PC-3 (cell line): ENCODE results near the gene TOB1. TPM values are rescaled to one million over a fixed set of nuclear protein-coding genes. Genes with fewer than 3 reads are reported as not detected.
"Not testable (repeated sequence)": the region's sequence is repeated elsewhere in the genome, so short reads cannot be mapped to it uniquely, and the experiment has no call there.

Source experiments
- ATAC-seq: fragments of 200-7000 bp; cut with Tn5 transposase; 2 replicates; pipeline ENCODE4 v1.9.1; 2020; ENCODE audit warnings: mild to moderate bottlenecking, moderate library complexity
- BruUV-seq: library from RNA; stranded (reverse); fragments of 400-500 nt; replicated peaks from 2 replicates; lab custom pipeline; 2021; lab: Mats Ljungman, UMichigan
- CTCF ChIA-PET: fragments of 300-600 bp; sonication (Branson Sonifier 250); formaldehyde crosslinking; loops from one replicate; lab custom pipeline; 2022; ENCODE audit warnings: antibody characterized with exemption; lab: Charles Lee
- POLR2A ChIA-PET: fragments of 300-600 bp; sonication (Branson Sonifier 250); formaldehyde crosslinking; loops from one replicate; lab custom pipeline; 2022; ENCODE audit warnings: antibody characterized with exemption; ENCODE audit not compliant: unreplicated experiment; lab: Charles Lee
- DNase-seq: peaks from one replicate; pipeline ENCODE4 v3.0.0-alpha.2; 2015
- H2AFZ ChIP-seq: fragments of 300-600 bp; sonication (generic); 2 replicates; pipeline ENCODE4 v1.6.0; 2016; ENCODE audit warnings: antibody characterized with exemption, low read length
- H3F3A ChIP-seq: fragments of 300-600 bp; sonication (generic); one replicate; pipeline ENCODE4 v1.6.0; 2017; ENCODE audit warnings: antibody characterized with exemption, low read length, control low read depth, mild to moderate bottlenecking; ENCODE audit not compliant: unreplicated experiment
- H3K27ac ChIP-seq: fragments of 300-600 bp; sonication (generic); 2 replicates; pipeline ENCODE4 v1.5.1; 2016; ENCODE audit warnings: mild to moderate bottlenecking, low read length
- H3K27me3 ChIP-seq: fragments of 300-600 bp; sonication (generic); 2 replicates; pipeline ENCODE4 v1.6.1; 2016; ENCODE audit warnings: low read length, mixed read lengths
- H3K36me3 ChIP-seq: fragments of 300-600 bp; sonication (generic); 2 replicates; pipeline ENCODE4 v1.6.1; 2016; ENCODE audit warnings: low read depth, mixed run types, low read length, mixed read lengths
- H3K4me1 ChIP-seq: fragments of 300-600 bp; sonication (generic); 2 replicates; pipeline ENCODE4 v1.5.1; 2016; ENCODE audit warnings: low read length; ENCODE audit not compliant: insufficient read depth
- H3K4me2 ChIP-seq: fragments of 300-600 bp; sonication (generic); 2 replicates; pipeline ENCODE4 v1.6.0; 2016; ENCODE audit warnings: low read length
- H3K4me3 ChIP-seq: fragments of 300-600 bp; sonication (generic); 2 replicates; pipeline ENCODE4 v1.5.1; 2016; ENCODE audit warnings: mild to moderate bottlenecking, low read length, mixed read lengths
- H3K79me2 ChIP-seq: fragments of 300-600 bp; sonication (generic); 2 replicates; pipeline ENCODE4 v1.6.1; 2017; ENCODE audit warnings: low read length, mixed read lengths
- H3K9ac ChIP-seq: fragments of 300-600 bp; sonication (generic); 2 replicates; pipeline ENCODE4 v1.6.0; 2016; ENCODE audit warnings: mild to moderate bottlenecking, low read length
- H3K9me2 ChIP-seq: fragments of 300-600 bp; sonication (generic); replicated peaks from 2 replicates; pipeline ENCODE4 v1.6.1; 2016; ENCODE audit warnings: mixed run types, low read length, mixed read lengths
- H3K9me3 ChIP-seq: fragments of 300-600 bp; sonication (generic); 2 replicates; pipeline ENCODE4 v1.6.1; 2016; ENCODE audit warnings: low read length, mixed read lengths
- H4K20me1 ChIP-seq: fragments of 300-600 bp; sonication (generic); 2 replicates; pipeline ENCODE4 v1.6.1; 2016; ENCODE audit warnings: low read length, mixed read lengths
- CTCF ChIP-seq: fragments of 300-600 bp; sonication (generic); conservative IDR thresholded peaks from 2 replicates; pipeline ENCODE4 v1.5.1; 2017; ENCODE audit warnings: antibody characterized with exemption, low read depth, mild to moderate bottlenecking, low read length
- EZH2 ChIP-seq: fragments of 300-600 bp; sonication (generic); IDR thresholded peaks from one replicate; pipeline ENCODE4 v1.6.1; 2017; ENCODE audit warnings: antibody characterized with exemption, mild to moderate bottlenecking, low read length; ENCODE audit not compliant: unreplicated experiment
- EZH2phosphoT487 ChIP-seq: fragments of 300-600 bp; sonication (generic); IDR thresholded peaks from 2 replicates; pipeline ENCODE4 v1.6.1; 2018; ENCODE audit warnings: mild to moderate bottlenecking, antibody characterized with exemption, low read length, borderline replicate concordance
- intact Hi-C: fragments of 100-400 bp; cut with micrococcal nuclease; formaldehyde crosslinking; loops from 2 replicates; pipeline ENCODE4 v1.9.0; 2023
- total RNA-seq: library from RNA; depleted of rRNA; stranded (reverse); fragments of >200 nt; gene quantifications from 2 replicates; pipeline ENCODE4 v1.2.3, GENCODE V29; 2014

The TOB1 gene
- total RNA-seq, 1 experiment from 2014 or later, result 28.7 TPM

GRCh38 chr17:50899559-50900319, 33.6 kb upstream of the TOB1 start:
- Histone ChIP-seq H3K4me2 (no peak overlapping the region), H3K36me3 (no peaks in the 10 kb centered on the region), H3F3A (no peaks in the 10 kb centered on the region), H3K9me3 (no peaks in the 10 kb centered on the region), H3K9ac (no peak overlapping the region), H3K4me3 (no peak overlapping the region), H3K79me2 (no peaks in the 10 kb centered on the region), H3K27ac (no peak overlapping the region), H4K20me1 (no peaks in the 10 kb centered on the region), H2AFZ (no peak overlapping the region), H3K4me1 (peaks cover 18% of the 10 kb centered on the region), H3K27me3 (no peaks in the 10 kb centered on the region), H3K9me2 (no peaks in the 10 kb centered on the region; the same call in 1 of the 2 replicates)
- BruUV-seq, result no TSS peak
- no peak for ATAC-seq
- TF ChIP-seq CTCF (no peak), EZH2 (no peak), EZH2phosphoT487 (no peak)
- intact Hi-C loops, result no loop called here
- ChIA-PET CTCF (no interaction called here), POLR2A (no interaction called here)
- DNase-seq, result no peak

DNA sequence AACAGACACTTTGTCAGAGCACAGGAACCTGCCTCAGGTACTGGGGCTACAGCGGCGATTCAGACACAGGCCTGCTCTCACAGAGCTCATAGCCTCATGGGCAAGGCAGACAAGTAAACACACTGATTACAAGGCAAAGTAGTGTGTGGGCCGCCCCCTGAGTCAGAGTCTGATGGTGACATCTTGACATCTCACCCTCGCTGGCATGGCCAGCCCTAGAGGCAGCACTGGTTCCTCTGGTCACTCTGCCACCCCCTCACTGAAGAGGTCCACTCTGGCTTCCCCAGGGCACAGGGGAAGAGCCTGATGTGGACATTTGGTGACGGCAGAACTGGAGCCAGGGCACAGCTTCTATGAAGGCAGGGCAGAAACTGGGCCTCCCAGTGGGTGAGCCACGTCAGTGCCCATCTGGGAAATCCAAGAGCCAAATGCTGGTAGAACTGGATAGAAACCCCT, 32.9 kb upstream of the TOB1 start:
- CTCF ChIA-PET, result no interaction called here
- ATAC-seq, result peak; percentile 39
- H3K4me3 ChIP-seq, result no peak overlapping the region
- H3K4me2 ChIP-seq, result no peak overlapping the region
- no peaks in the 10 kb centered on the region for H3F3A ChIP-seq
- intact Hi-C loops, result no loop called here
- H3K79me2 ChIP-seq, result no peaks in the 10 kb centered on the region
- H3K9ac ChIP-seq, result no peak overlapping the region
- H3K4me1 ChIP-seq, result peaks cover 11% of the 10 kb centered on the region
- no peak for DNase-seq
- H3K36me3 ChIP-seq, result no peaks in the 10 kb centered on the region
- no peaks in the 10 kb centered on the region for H3K27me3 ChIP-seq
- no peaks in the 10 kb centered on the region; the same call in 1 of the 2 replicates for H3K9me2 ChIP-seq
- H2AFZ ChIP-seq, result no peak overlapping the region
- H4K20me1 ChIP-seq, result no peaks in the 10 kb centered on the region
- H3K9me3 ChIP-seq, result no peaks in the 10 kb centered on the region
- no peak overlapping the region for H3K27ac ChIP-seq
- POLR2A ChIA-PET, result no interaction called here
- no TSS peak for BruUV-seq
- TF ChIP-seq EZH2, result no peak
- TF ChIP-seq CTCF, result no peak
- TF ChIP-seq EZH2phosphoT487, result no peak

DNA sequence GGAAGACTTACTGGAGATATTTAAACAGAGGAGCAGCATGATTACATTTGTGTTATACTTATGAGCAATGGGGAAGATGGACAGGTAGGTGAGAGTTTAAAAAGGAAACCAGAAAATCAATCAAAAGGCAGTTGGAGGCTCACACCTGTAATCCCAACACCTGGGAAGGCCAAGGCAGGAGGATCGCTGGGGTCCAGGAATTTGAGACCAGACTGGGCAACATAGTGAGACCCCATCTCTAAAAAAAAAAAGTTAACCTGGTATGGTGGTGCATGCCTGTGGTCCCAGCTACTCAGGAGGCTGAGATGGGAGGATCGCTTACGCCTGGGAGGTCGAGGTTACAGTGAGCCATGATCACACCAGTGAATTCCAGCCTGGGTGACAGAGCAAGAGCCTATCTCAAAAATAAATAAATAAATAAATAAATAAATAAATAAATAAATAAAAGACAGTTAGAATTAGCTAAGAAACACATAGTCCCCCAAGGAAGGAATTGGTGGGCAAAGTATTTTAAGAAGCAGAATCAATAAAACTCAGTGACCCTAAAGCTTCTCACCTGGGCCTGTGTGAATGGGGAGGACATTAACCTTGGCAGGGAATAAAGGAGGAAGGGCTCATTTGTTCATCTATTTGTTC, 32.3 kb upstream of the TOB1 start:
- no TSS peak for BruUV-seq
- POLR2A ChIA-PET, result no interaction called here
- Histone ChIP-seq H3K9ac (no peak overlapping the region), H3K79me2 (no peaks in the 10 kb centered on the region), H3K36me3 (no peaks in the 10 kb centered on the region), H3K27me3 (no peaks in the 10 kb centered on the region), H3K9me3 (no peaks in the 10 kb centered on the region), H3K4me2 (no peak overlapping the region), H3F3A (no peaks in the 10 kb centered on the region), H4K20me1 (no peaks in the 10 kb centered on the region), H2AFZ (no peak overlapping the region), H3K4me3 (no peak overlapping the region), H3K9me2 (no peaks in the 10 kb centered on the region; the same call in 1 of the 2 replicates), H3K4me1 (peaks cover 9% of the 10 kb centered on the region), H3K27ac (no peak overlapping the region)
- ATAC-seq (no peak), DNase-seq (no peak)
- TF ChIP-seq EZH2 (no peak), EZH2phosphoT487 (no peak), CTCF (no peak)
- CTCF ChIA-PET, result no interaction called here
- intact Hi-C loops, result no loop called here

- POLR2A ChIA-PET, CTCF ChIA-PET: not testable (repeated sequence)
These were observed 28.4 kb upstream of the TOB1 start for GRCh38 chr17:50894513-50894912.

More at GRCh38 chr17:50894513-50894912, 28.4 kb upstream of the TOB1 start:
- H2AFZ ChIP-seq, H3K79me2 ChIP-seq, intact Hi-C loops, H3K36me3 ChIP-seq, H3K9me3 ChIP-seq, H3K9ac ChIP-seq, H3K27ac ChIP-seq, H3F3A ChIP-seq, H4K20me1 ChIP-seq, H3K4me2 ChIP-seq, H3K27me3 ChIP-seq, H3K9me2 ChIP-seq, BruUV-seq, H3K4me3 ChIP-seq, DNase-seq, ATAC-seq: not testable (repeated sequence)
- H3K4me1 ChIP-seq, result peaks cover 42% of the 10 kb centered on the region
